HepG2 (cell line): ENCODE data around the gene PHF2. TPM values are rescaled to one million over a fixed set of nuclear protein-coding genes. Genes with fewer than 3 reads are reported as not detected.

Experiments used
- ATAC-seq: fragments of 200-7000 bp; cut with Tn5 transposase; 3 replicates; pipeline ENCODE4 v1.9.1; 2020; ENCODE audit warnings: mild to moderate bottlenecking, moderate library complexity
- BruUV-seq: library from RNA; stranded (reverse); fragments of 400-500 nt; replicated peaks from 2 replicates; lab custom pipeline; 2021; lab: Mats Ljungman, UMichigan
- CTCF ChIA-PET: fragments of 300-600 bp; formaldehyde crosslinking; extraction: SDS; loops from one replicate; lab custom pipeline; 2021; ENCODE audit warnings: low total read pairs, inconsistent platforms, low intra/inter-chr PET ratio; lab: Yijun Ruan, JAX
- POLR2A ChIA-PET: fragments of 350-600 bp; sonication (Branson Sonifier 250); formaldehyde crosslinking; loops from one replicate; lab custom pipeline; 2020; ENCODE audit warnings: antibody characterized with exemption, inconsistent platforms; lab: Yijun Ruan, JAX
- DNase-seq: peaks from one replicate; pipeline ENCODE4 v3.0.0-alpha.2; 2015; ENCODE audit warnings: low spot score
- FAIRE-seq: peaks from 3 replicates; lab custom pipeline; 2011; peaks lifted over from hg19 to GRCh38; lab: Jason Lieb, UNC
- H2AFZ ChIP-seq: one replicate; pipeline ENCODE4 v1.6.1; 2011; ENCODE audit warnings: low read length, inconsistent platforms
- H3K27ac ChIP-seq: fragments of 300-600 bp; 3 replicates; pipeline ENCODE4 v1.8.0; 2011; ENCODE audit warnings: mixed run types, mild to moderate bottlenecking, mixed read lengths, low read length, inconsistent platforms; ENCODE audit not compliant: insufficient read depth; ENCODE audit errors: extremely low read length
- H3K27me3 ChIP-seq, 2 experiments: fragments of 200-600 bp in 1 of 2; 2 replicates in 1 of 2; 3 replicates in 1 of 2; pipeline versions ENCODE4 v1.6.0 to v1.8.0; 2011; ENCODE audit warnings: low read length in 2 of 2, mild to moderate bottlenecking in 2 of 2, moderate library complexity in 2 of 2, inconsistent platforms in 1 of 2; ENCODE audit not compliant: insufficient read depth in 2 of 2, control insufficient read depth in 1 of 2
- H3K36me3 ChIP-seq, 2 experiments: fragments of 200-600 bp in 1 of 2; replicated peaks in 1 of 2; 2 replicates in 1 of 2; 3 replicates in 1 of 2; pipeline versions ENCODE4 v1.5.1 to v1.8.0; 2011; ENCODE audit warnings: low read length in 2 of 2, inconsistent platforms in 1 of 2; ENCODE audit not compliant: insufficient read depth in 2 of 2, control insufficient read depth in 1 of 2
- H3K4me1 ChIP-seq: 2 replicates; pipeline ENCODE4 v1.5.1; 2012; ENCODE audit warnings: low read length, inconsistent platforms; ENCODE audit not compliant: insufficient read depth
- H3K4me2 ChIP-seq: 2 replicates; pipeline ENCODE4 v1.6.0; 2011; ENCODE audit warnings: low read depth, low read length, inconsistent platforms
- H3K4me3 ChIP-seq, 3 experiments: fragments of 200-600 bp in 1 of 3; sonication (generic), shearing (Covaris generic) in 1 of 3; replicated peaks in 1 of 3; 2 replicates each; pipeline ENCODE4 v1.5.1; 2011 to 2016; ENCODE audit warnings: low read length in 3 of 3, inconsistent platforms in 2 of 3, low read depth in 2 of 3, mild to moderate bottlenecking in 2 of 3, control low read depth in 1 of 3, mixed read lengths in 1 of 3; ENCODE audit not compliant: insufficient read depth in 1 of 3
- H3K79me2 ChIP-seq: one replicate; pipeline ENCODE4 v1.6.1; 2011; ENCODE audit warnings: low read length, inconsistent platforms; ENCODE audit not compliant: insufficient read depth
- H3K9ac ChIP-seq: 2 replicates; pipeline ENCODE4 v1.6.0; 2011; ENCODE audit warnings: mild to moderate bottlenecking, low read depth, low read length, inconsistent platforms; ENCODE audit not compliant: insufficient read depth
- H3K9me3 ChIP-seq: 2 replicates; pipeline ENCODE4 v1.5.1; 2012; ENCODE audit warnings: mild to moderate bottlenecking, low read length
- H4K20me1 ChIP-seq: 2 replicates; pipeline ENCODE4 v1.6.0; 2011; ENCODE audit warnings: inconsistent platforms, mild to moderate bottlenecking, low read length, moderate library complexity; ENCODE audit not compliant: insufficient read depth
- ATF2 ChIP-seq: sonication (generic); formaldehyde crosslinking; IDR thresholded peaks from 2 replicates; pipeline ENCODE4 v1.4.0; 2020; ENCODE audit warnings: missing genetic modification reagents
- MEF2D ChIP-seq: sonication (generic); formaldehyde crosslinking; IDR thresholded peaks from 2 replicates; pipeline ENCODE4 v1.5.1; 2020; ENCODE audit warnings: mild to moderate bottlenecking, missing genetic modification reagents
- RFX5 ChIP-seq: IDR thresholded peaks from 2 replicates; pipeline ENCODE4 v1.6.1; 2011; ENCODE audit warnings: low read depth, low read length, improper control_type of control experiment
- TOE1 ChIP-seq: sonication (generic); formaldehyde crosslinking; IDR thresholded peaks from 2 replicates; pipeline ENCODE4 v1.4.0; 2020; ENCODE audit warnings: mild to moderate bottlenecking, missing genetic modification reagents
- ZNF10 ChIP-seq: sonication (generic); formaldehyde crosslinking; IDR thresholded peaks from 2 replicates; pipeline ENCODE4 v1.4.0; 2020; ENCODE audit warnings: mild to moderate bottlenecking, low read depth, missing genetic modification reagents, borderline replicate concordance
- ZNF382 ChIP-seq: sonication (generic); formaldehyde crosslinking; IDR thresholded peaks from 2 replicates; pipeline ENCODE4 v1.5.0; 2020; ENCODE audit warnings: missing genetic modification reagents, mild to moderate bottlenecking, borderline replicate concordance
- ZNF530 ChIP-seq: sonication (generic); formaldehyde crosslinking; IDR thresholded peaks from 2 replicates; pipeline ENCODE4 v1.5.0; 2020; ENCODE audit warnings: low read depth, mild to moderate bottlenecking, missing genetic modification reagents
- ZNF615 ChIP-seq: sonication (generic); formaldehyde crosslinking; IDR thresholded peaks from 2 replicates; pipeline ENCODE4 v1.5.0; 2020; ENCODE audit warnings: mild to moderate bottlenecking, missing genetic modification reagents, borderline replicate concordance
- WGBS: methylation state at CpG from one replicate; pipeline ENCODE4 v1.1.6; 2017; ENCODE audit warnings: low lambda C conversion rate; 5-methylcytosine and 5-hydroxymethylcytosine counted together
- in situ Hi-C: cut with HindIII; loops from 2 replicates; pipeline ENCODE4 v1.10.0; 2017; ENCODE audit warnings: low pct_unique_long_range_greater_than_20kb; ENCODE audit not compliant: extremely low pct_ligation_motif_present
- intact Hi-C: fragments of 100-400 bp; cut with micrococcal nuclease; formaldehyde crosslinking; loops from one replicate; pipeline ENCODE4 v1.10.0; 2022; ENCODE audit not compliant: unreplicated experiment
- polyA plus RNA-seq, 8 experiments: library from polyadenylated mRNA; depleted of rRNA in 3 of 8; stranded (reverse) in 7 of 8; unstranded in 1 of 8; fragments of >200 nt; fragmentation: Illumina TruSeq in 4 of 8; extraction: Trizol in 4 of 8; gene quantifications; 2 replicates each; pipeline versions ENCODE4 v1.2.1 to v1.2.3, GENCODE V29; 2011 to 2016; ENCODE audit warnings: low read depth in 4 of 8, missing spikeins in 1 of 8, mixed read lengths in 1 of 8; ENCODE audit not compliant: insufficient read depth in 1 of 8
- total RNA-seq, 5 experiments: library from RNA; depleted of rRNA; stranded (reverse); fragments of >200 nt; fragmentation: Illumina TruSeq; extraction: Trizol; gene quantifications; 2 replicates each; pipeline ENCODE4 v1.2.3, GENCODE V29; 2016; ENCODE audit warnings: low read depth in 1 of 5

PHF2 gene
- total and polyA plus RNA-seq, 2 of the 13 experiments (the other 11 are each of a cell fraction or from before 2014, with no cell fraction given): 6.6 to 9.1 TPM

- TF ChIP-seq TOE1 (CRISPR knock-in tag) (no peak), ZNF530 (CRISPR knock-in tag) (no peak), ZNF382 (CRISPR knock-in tag) (no peak)
Observed at GRCh38 chr9:93591301-93592007, 15.1 kb downstream of the PHF2 start (continued).

GRCh38 chr9:93592008-93592642 is 15.7 kb downstream of the PHF2 start:
- TF ChIP-seq ZNF615 (no peak), RFX5 (peak; percentile 62; the same call in 1 of the 2 replicates), ATF2 (CRISPR knock-in tag) (no peak), MEF2D (0 out of 2 replicates have a peak, but pooled peaks have one; percentile 18), ZNF10 (no peak)
- TF ChIP-seq, all 625 proteins: peak for 2
- in situ Hi-C loops: no loop called here
- ATAC-seq (no peak), DNase-seq (no peak), FAIRE-seq (no peak)
- Histone ChIP-seq H3K27me3 (no peaks in the 10 kb centered on the region), H3K4me1 (peaks cover 57% of the 10 kb centered on the region), H2AFZ (no peak overlapping the region), H4K20me1 (no peaks in the 10 kb centered on the region; the same call in 1 of the 2 replicates), H3K9ac (no peak overlapping the region), H3K9me3 (no peaks in the 10 kb centered on the region), H3K4me2 (no peak overlapping the region), H3K79me2 (peaks cover 23% of the 10 kb centered on the region), H3K4me3 (no peak overlapping the region), H3K36me3 (no peaks in the 10 kb centered on the region), H3K27ac (no peak overlapping the region)
- WGBS: 79% methylated on average over 8 of the region's 8 CpGs
- POLR2A ChIA-PET: interaction anchor here (0.9 kb wide), 1 partner anchor 10 kb away, joined by 5 read pairs; no protein-coding TSS in a partner anchor
- BruUV-seq: no TSS peak
- CTCF ChIA-PET: interaction anchor here (1.5 kb wide), 1 partner anchor 26 kb away, joined by 7 read pairs; no protein-coding TSS in a partner anchor
- intact Hi-C loops: no loop called here
